GM10248 (cell line): ENCODE measurements around the gene SCEL.
A peak's percentile ranks its signal among the peaks of the same experiment; 100 is the strongest.

Experiments used
- CTCF ChIA-PET: fragments of 300-600 bp; sonication (Branson Sonifier 250); formaldehyde crosslinking; extraction: SDS; loops from one replicate; lab custom pipeline; 2021; ENCODE audit warnings: antibody characterized with exemption; lab: Yijun Ruan, JAX
- POLR2A ChIA-PET: fragments of 350-650 bp; sonication (Branson Sonifier 250); formaldehyde crosslinking; extraction: SDS; loops from one replicate; lab custom pipeline; 2020; ENCODE audit warnings: antibody characterized with exemption; lab: Yijun Ruan, JAX
- DNase-seq: peaks from one replicate; pipeline ENCODE4 v3.0.0; 2012; ENCODE audit errors: extremely low spot score
- CTCF ChIP-seq: IDR thresholded peaks from 2 replicates; pipeline ENCODE4 v1.5.1; 2012; ENCODE audit warnings: mild to moderate bottlenecking, low read depth; ENCODE audit errors: extremely low read depth, missing control alignments, control extremely low read depth

The SCEL gene

GRCh38 chr13:77497835-77498234 lies 37.7 kb upstream of the SCEL start:
- no peak for DNase-seq
- no peak for TF ChIP-seq CTCF
- ChIA-PET POLR2A (no interaction called here), CTCF (interaction anchor here (0.8 to 1.1 kb wide), 2 partner anchors 19 to 63 kb away, joined by 3 read pairs; no protein-coding TSS in a partner anchor)

GRCh38 chr13:77502104-77502720 lies 33.3 kb upstream of the SCEL start:
- ChIA-PET POLR2A (no interaction called here), CTCF (interaction anchor here (0.9 to 3.9 kb wide), 7 partner anchors 9 to 63 kb away, joined by 3 to 25 read pairs (median 7); no protein-coding TSS in a partner anchor)
- TF ChIP-seq CTCF, result no peak
- peak; percentile 29 for DNase-seq

- DNase-seq, result no peak
- CTCF ChIA-PET, result interaction anchor here (1.9 to 3.9 kb wide), 3 partner anchors 10 to 24 kb away, joined by 8 to 25 read pairs (median 18); no protein-coding TSS in a partner anchor
- TF ChIP-seq CTCF, result no peak
- POLR2A ChIA-PET, result no interaction called here
These were observed 32.1 kb upstream of the SCEL start for GRCh38 chr13:77503398-77503797.

GRCh38 chr13:77506874-77507273 lies 28.6 kb upstream of the SCEL start:
- POLR2A ChIA-PET, result no interaction called here
- DNase-seq, result no peak
- CTCF ChIA-PET, result interaction anchor here (0.8 kb wide), 1 partner anchor 30 kb away, joined by 3 read pairs; no protein-coding TSS in a partner anchor
- peak; percentile 18 for TF ChIP-seq CTCF

- no peak for DNase-seq
- TF ChIP-seq CTCF, result no peak
- ChIA-PET POLR2A (no interaction called here), CTCF (no interaction called here)
These were observed 27.4 kb upstream of the SCEL start for GRCh38 chr13:77507931-77508776.

- no peak for TF ChIP-seq CTCF
- DNase-seq, result no peak
- ChIA-PET POLR2A (no interaction called here), CTCF (interaction anchor here (0.7 kb wide), 1 partner anchor 20 kb away, joined by 3 read pairs; no protein-coding TSS in a partner anchor)
These were observed 26.4 kb upstream of the SCEL start for GRCh38 chr13:77508959-77509620.
